NCI-H524 (cell line): Measurements from ENCODE around the gene NTMT2.

Experiments used
- DNase-seq, 2 experiments: peaks; one replicate each; lab custom pipeline; 2025; lab: John Stamatoyannopoulos, UW

The NTMT2 gene

GRCh38 chr1:170205301-170205700 is 59.5 kb downstream of the NTMT2 start:
- no peak for DNase-seq

- no peak for DNase-seq
These were observed 63.4 kb downstream of the NTMT2 start for GRCh38 chr1:170209125-170209524.

- DNase-seq = no peak
These were observed 64.4 kb downstream of the NTMT2 start for GRCh38 chr1:170210142-170210541.

- DNase-seq = no peak
These were observed 67.8 kb downstream of the NTMT2 start for GRCh38 chr1:170213596-170213995.

- DNase-seq = no peak
These were observed 68.6 kb downstream of the NTMT2 start for GRCh38 chr1:170214117-170215032.

GRCh38 chr1:170215072-170215885 is 69.5 kb downstream of the NTMT2 start:
- DNase-seq = no peak

- DNase-seq = no peak
These were observed 71.9 kb downstream of the NTMT2 start for GRCh38 chr1:170217517-170218256.

- DNase-seq = no peak
These were observed 72.5 kb downstream of the NTMT2 start for GRCh38 chr1:170218257-170218650.
